PC-3 (cell line): ENCODE results near the gene SORBS2. TPM values are rescaled to one million over a fixed set of nuclear protein-coding genes. Genes with fewer than 3 reads are reported as not detected.

ENCODE experiments used
- ATAC-seq: fragments of 200-7000 bp; cut with Tn5 transposase; 2 replicates; pipeline ENCODE4 v1.9.1; 2020; ENCODE audit warnings: mild to moderate bottlenecking, moderate library complexity
- BruUV-seq: library from RNA; stranded (reverse); fragments of 400-500 nt; replicated peaks from 2 replicates; lab custom pipeline; 2021; lab: Mats Ljungman, UMichigan
- CTCF ChIA-PET: fragments of 300-600 bp; sonication (Branson Sonifier 250); formaldehyde crosslinking; loops from one replicate; lab custom pipeline; 2022; ENCODE audit warnings: antibody characterized with exemption; lab: Charles Lee
- POLR2A ChIA-PET: fragments of 300-600 bp; sonication (Branson Sonifier 250); formaldehyde crosslinking; loops from one replicate; lab custom pipeline; 2022; ENCODE audit warnings: antibody characterized with exemption; ENCODE audit not compliant: unreplicated experiment; lab: Charles Lee
- DNase-seq: peaks from one replicate; pipeline ENCODE4 v3.0.0-alpha.2; 2015
- H2AFZ ChIP-seq: fragments of 300-600 bp; sonication (generic); 2 replicates; pipeline ENCODE4 v1.6.0; 2016; ENCODE audit warnings: antibody characterized with exemption, low read length
- H3F3A ChIP-seq: fragments of 300-600 bp; sonication (generic); one replicate; pipeline ENCODE4 v1.6.0; 2017; ENCODE audit warnings: antibody characterized with exemption, low read length, control low read depth, mild to moderate bottlenecking; ENCODE audit not compliant: unreplicated experiment
- H3K27ac ChIP-seq: fragments of 300-600 bp; sonication (generic); 2 replicates; pipeline ENCODE4 v1.5.1; 2016; ENCODE audit warnings: mild to moderate bottlenecking, low read length
- H3K27me3 ChIP-seq: fragments of 300-600 bp; sonication (generic); 2 replicates; pipeline ENCODE4 v1.6.1; 2016; ENCODE audit warnings: low read length, mixed read lengths
- H3K36me3 ChIP-seq: fragments of 300-600 bp; sonication (generic); 2 replicates; pipeline ENCODE4 v1.6.1; 2016; ENCODE audit warnings: low read depth, mixed run types, low read length, mixed read lengths
- H3K4me1 ChIP-seq: fragments of 300-600 bp; sonication (generic); 2 replicates; pipeline ENCODE4 v1.5.1; 2016; ENCODE audit warnings: low read length; ENCODE audit not compliant: insufficient read depth
- H3K4me2 ChIP-seq: fragments of 300-600 bp; sonication (generic); 2 replicates; pipeline ENCODE4 v1.6.0; 2016; ENCODE audit warnings: low read length
- H3K4me3 ChIP-seq: fragments of 300-600 bp; sonication (generic); 2 replicates; pipeline ENCODE4 v1.5.1; 2016; ENCODE audit warnings: mild to moderate bottlenecking, low read length, mixed read lengths
- H3K79me2 ChIP-seq: fragments of 300-600 bp; sonication (generic); 2 replicates; pipeline ENCODE4 v1.6.1; 2017; ENCODE audit warnings: low read length, mixed read lengths
- H3K9ac ChIP-seq: fragments of 300-600 bp; sonication (generic); 2 replicates; pipeline ENCODE4 v1.6.0; 2016; ENCODE audit warnings: mild to moderate bottlenecking, low read length
- H3K9me2 ChIP-seq: fragments of 300-600 bp; sonication (generic); replicated peaks from 2 replicates; pipeline ENCODE4 v1.6.1; 2016; ENCODE audit warnings: mixed run types, low read length, mixed read lengths
- H3K9me3 ChIP-seq: fragments of 300-600 bp; sonication (generic); 2 replicates; pipeline ENCODE4 v1.6.1; 2016; ENCODE audit warnings: low read length, mixed read lengths
- H4K20me1 ChIP-seq: fragments of 300-600 bp; sonication (generic); 2 replicates; pipeline ENCODE4 v1.6.1; 2016; ENCODE audit warnings: low read length, mixed read lengths
- CTCF ChIP-seq: fragments of 300-600 bp; sonication (generic); conservative IDR thresholded peaks from 2 replicates; pipeline ENCODE4 v1.5.1; 2017; ENCODE audit warnings: antibody characterized with exemption, low read depth, mild to moderate bottlenecking, low read length
- EZH2 ChIP-seq: fragments of 300-600 bp; sonication (generic); IDR thresholded peaks from one replicate; pipeline ENCODE4 v1.6.1; 2017; ENCODE audit warnings: antibody characterized with exemption, mild to moderate bottlenecking, low read length; ENCODE audit not compliant: unreplicated experiment
- EZH2phosphoT487 ChIP-seq: fragments of 300-600 bp; sonication (generic); IDR thresholded peaks from 2 replicates; pipeline ENCODE4 v1.6.1; 2018; ENCODE audit warnings: mild to moderate bottlenecking, antibody characterized with exemption, low read length, borderline replicate concordance
- intact Hi-C: fragments of 100-400 bp; cut with micrococcal nuclease; formaldehyde crosslinking; loops from 2 replicates; pipeline ENCODE4 v1.9.0; 2023
- total RNA-seq: library from RNA; depleted of rRNA; stranded (reverse); fragments of >200 nt; gene quantifications from 2 replicates; pipeline ENCODE4 v1.2.3, GENCODE V29; 2014

Gene SORBS2
- total RNA-seq, 1 experiment from 2014 or later: 3.6 TPM

- no peaks in the 10 kb centered on the region for H3K9me2 ChIP-seq
- no peak overlapping the region for H3K9ac ChIP-seq
- DNase-seq (no peak), ATAC-seq (no peak)
- H3K4me1 ChIP-seq: peaks cover 25% of the 10 kb centered on the region
- H3K27me3 ChIP-seq: no peaks in the 10 kb centered on the region
- no TSS peak for BruUV-seq
- POLR2A ChIA-PET: no interaction called here
- CTCF ChIA-PET: no interaction called here
- H3K4me2 ChIP-seq: peak overlapping the region; percentile 81; the same call in 1 of the 2 replicates
- H4K20me1 ChIP-seq: no peaks in the 10 kb centered on the region
- no peaks in the 10 kb centered on the region for H3K36me3 ChIP-seq
- TF ChIP-seq CTCF (no peak), EZH2 (no peak), EZH2phosphoT487 (no peak)
- no peaks in the 10 kb centered on the region for H3K9me3 ChIP-seq
- intact Hi-C loops: loop anchor here (10.0 kb wide), 1 partner anchor 129 kb away; no protein-coding TSS in a partner anchor
- no peak overlapping the region for H2AFZ ChIP-seq
- H3K79me2 ChIP-seq: no peaks in the 10 kb centered on the region
- no peak overlapping the region for H3K4me3 ChIP-seq
- H3K27ac ChIP-seq: no peak overlapping the region
- no peaks in the 10 kb centered on the region for H3F3A ChIP-seq
These were observed 37.8 kb downstream of the SORBS2 start for GRCh38 chr4:185774131-185774653.

GRCh38 chr4:185773419-185773818 is 38.6 kb downstream of the SORBS2 start:
- no peak for DNase-seq
- no peak for ATAC-seq
- Histone ChIP-seq H3K36me3 (no peaks in the 10 kb centered on the region), H3K27ac (no peak overlapping the region), H4K20me1 (no peaks in the 10 kb centered on the region), H3K4me1 (peaks cover 25% of the 10 kb centered on the region), H3K9ac (no peak overlapping the region), H3K4me3 (no peak overlapping the region), H2AFZ (no peak overlapping the region), H3K27me3 (no peaks in the 10 kb centered on the region), H3K4me2 (no peak overlapping the region), H3F3A (no peaks in the 10 kb centered on the region), H3K79me2 (no peaks in the 10 kb centered on the region), H3K9me3 (no peaks in the 10 kb centered on the region), H3K9me2 (no peaks in the 10 kb centered on the region)
- ChIA-PET CTCF (no interaction called here), POLR2A (no interaction called here)
- BruUV-seq: no TSS peak
- intact Hi-C loops: loop anchor here (10.0 kb wide), 1 partner anchor 129 kb away; no protein-coding TSS in a partner anchor
- TF ChIP-seq CTCF: no peak
- TF ChIP-seq EZH2phosphoT487: no peak
- no peak for TF ChIP-seq EZH2

GRCh38 chr4:185772391-185773093 is 39.5 kb downstream of the SORBS2 start:
- H3K9ac ChIP-seq: no peak overlapping the region
- H3K27ac ChIP-seq: no peak overlapping the region
- CTCF ChIA-PET: no interaction called here
- POLR2A ChIA-PET: no interaction called here
- no peaks in the 10 kb centered on the region for H3K9me2 ChIP-seq
- DNase-seq (no peak), ATAC-seq (no peak)
- H3K27me3 ChIP-seq: no peaks in the 10 kb centered on the region
- TF ChIP-seq EZH2phosphoT487 (no peak), EZH2 (no peak), CTCF (no peak)
- no peaks in the 10 kb centered on the region for H4K20me1 ChIP-seq
- no peaks in the 10 kb centered on the region for H3K9me3 ChIP-seq
- H2AFZ ChIP-seq: no peak overlapping the region
- no peaks in the 10 kb centered on the region for H3F3A ChIP-seq
- intact Hi-C loops: loop anchor here (10.0 kb wide), 1 partner anchor 128 kb away; no protein-coding TSS in a partner anchor
- no TSS peak for BruUV-seq
- no peak overlapping the region for H3K4me3 ChIP-seq
- peaks cover 25% of the 10 kb centered on the region for H3K4me1 ChIP-seq
- no peak overlapping the region for H3K4me2 ChIP-seq
- H3K36me3 ChIP-seq: no peaks in the 10 kb centered on the region
- no peaks in the 10 kb centered on the region for H3K79me2 ChIP-seq
